HG02943 (cell line): ENCODE results near the gene PHF14.
"Not testable (repeated sequence)": the region's sequence is repeated elsewhere in the genome, so short reads cannot be mapped to it uniquely, and the experiment has no call there.

Source experiments
- ATAC-seq: cut with Tn5 transposase; IDR thresholded peaks from one replicate; pipeline ENCODE4 v1.9.1; 2021; ENCODE audit warnings: mild to moderate bottlenecking, low read depth, moderate library complexity; ENCODE audit not compliant: unreplicated experiment

Gene PHF14, protein sequence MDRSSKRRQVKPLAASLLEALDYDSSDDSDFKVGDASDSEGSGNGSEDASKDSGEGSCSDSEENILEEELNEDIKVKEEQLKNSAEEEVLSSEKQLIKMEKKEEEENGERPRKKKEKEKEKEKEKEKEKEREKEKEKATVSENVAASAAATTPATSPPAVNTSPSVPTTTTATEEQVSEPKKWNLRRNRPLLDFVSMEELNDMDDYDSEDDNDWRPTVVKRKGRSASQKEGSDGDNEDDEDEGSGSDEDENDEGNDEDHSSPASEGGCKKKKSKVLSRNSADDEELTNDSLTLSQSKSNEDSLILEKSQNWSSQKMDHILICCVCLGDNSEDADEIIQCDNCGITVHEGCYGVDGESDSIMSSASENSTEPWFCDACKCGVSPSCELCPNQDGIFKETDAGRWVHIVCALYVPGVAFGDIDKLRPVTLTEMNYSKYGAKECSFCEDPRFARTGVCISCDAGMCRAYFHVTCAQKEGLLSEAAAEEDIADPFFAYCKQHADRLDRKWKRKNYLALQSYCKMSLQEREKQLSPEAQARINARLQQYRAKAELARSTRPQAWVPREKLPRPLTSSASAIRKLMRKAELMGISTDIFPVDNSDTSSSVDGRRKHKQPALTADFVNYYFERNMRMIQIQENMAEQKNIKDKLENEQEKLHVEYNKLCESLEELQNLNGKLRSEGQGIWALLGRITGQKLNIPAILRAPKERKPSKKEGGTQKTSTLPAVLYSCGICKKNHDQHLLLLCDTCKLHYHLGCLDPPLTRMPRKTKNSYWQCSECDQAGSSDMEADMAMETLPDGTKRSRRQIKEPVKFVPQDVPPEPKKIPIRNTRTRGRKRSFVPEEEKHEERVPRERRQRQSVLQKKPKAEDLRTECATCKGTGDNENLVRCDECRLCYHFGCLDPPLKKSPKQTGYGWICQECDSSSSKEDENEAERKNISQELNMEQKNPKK

GRCh38 chr7:10973061-10973941 is at the start of gene PHF14:
TSS of gene PHF14 (plus strand) at chr7:10973872. CDS start at chr7:10974324, 452 bp downstream.
- ATAC-seq, result peak; percentile 95

DNA sequence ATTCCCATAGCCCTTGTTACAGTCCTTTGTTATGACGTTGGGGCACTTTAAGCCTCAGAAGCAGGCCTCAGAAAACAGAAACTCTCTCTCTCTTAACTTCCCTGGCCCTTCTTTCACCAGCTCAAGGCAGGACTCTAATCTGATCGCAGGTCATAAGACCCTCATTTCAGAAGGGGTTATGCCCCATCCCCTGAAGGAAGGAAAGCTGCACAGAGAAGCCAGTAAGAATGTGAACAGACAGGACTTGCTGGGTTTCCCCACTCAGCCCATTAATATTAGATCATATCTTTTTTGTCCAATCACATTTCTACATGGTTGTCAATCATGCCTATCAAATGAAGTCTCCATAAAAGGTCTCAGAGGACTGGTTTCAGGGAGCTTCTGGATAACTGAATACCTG is 49.3 kb upstream of the PHF14 start:
- ATAC-seq, result no peak

GRCh38 chr7:10928203-10928602 is 45.5 kb upstream of the PHF14 start:
- not testable (repeated sequence) for ATAC-seq

GRCh38 chr7:10930551-10930950 is 43.1 kb upstream of the PHF14 start:
- ATAC-seq, result no peak

DNA sequence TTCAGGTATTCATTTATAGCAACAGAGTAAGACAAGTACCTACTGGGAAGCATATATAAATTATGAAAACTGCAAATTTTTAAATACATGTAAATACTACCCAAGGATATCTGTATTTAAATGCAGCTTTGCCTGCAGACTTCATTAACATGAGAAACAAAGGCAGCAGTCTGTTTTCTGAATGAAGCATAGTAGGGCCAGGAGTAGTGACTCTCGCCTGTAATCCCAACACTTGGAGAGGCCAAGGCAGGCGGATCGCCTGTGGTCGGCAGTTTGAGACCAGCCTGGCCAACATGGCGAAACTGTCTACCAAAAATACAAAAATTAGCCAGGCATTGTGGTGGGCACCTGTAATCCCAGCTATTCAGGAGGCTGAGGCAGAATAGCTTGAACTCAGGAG is 42.5 kb upstream of the PHF14 start:
- no peak for ATAC-seq

GRCh38 chr7:10934292-10934691 is 39.4 kb upstream of the PHF14 start:
- ATAC-seq, result no peak

DNA sequence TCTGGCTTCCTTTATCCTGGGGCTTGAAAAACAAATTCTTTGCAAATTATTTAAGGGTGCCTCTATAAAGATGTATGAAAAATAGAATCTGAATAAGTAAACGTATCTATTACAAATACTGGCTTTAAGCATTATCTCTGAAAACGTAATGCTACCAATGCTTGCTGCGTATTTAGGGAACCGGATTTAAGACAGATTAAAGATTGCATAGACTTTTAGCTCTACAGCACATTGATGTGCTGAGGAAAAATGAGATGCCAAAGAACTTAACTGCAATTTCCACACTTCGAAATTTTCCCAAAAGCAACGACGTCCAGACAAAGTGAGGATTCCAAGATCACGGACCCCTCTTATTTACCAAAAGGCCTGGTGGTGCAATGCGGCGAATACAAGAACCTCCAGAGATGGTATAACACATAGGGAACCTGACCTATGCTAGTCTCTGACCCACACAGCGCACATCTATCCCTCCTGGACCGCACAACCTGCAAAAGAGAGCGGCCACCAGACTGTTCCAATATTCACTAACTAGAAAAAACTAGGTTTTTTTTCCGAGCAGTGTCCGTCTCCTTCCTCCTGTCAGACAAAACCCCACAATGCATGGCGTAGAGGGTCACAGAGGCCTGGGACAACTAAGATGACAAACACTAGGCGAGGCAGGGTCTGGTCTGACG is 34.3 kb upstream of the PHF14 start:
- peak; percentile 33 for ATAC-seq

- ATAC-seq, result peak; percentile 83
Observed at GRCh38 chr7:10939911-10940703, 33.6 kb upstream of the PHF14 start.

GRCh38 chr7:10940704-10941355 is 32.8 kb upstream of the PHF14 start:
- peak; percentile 0 for ATAC-seq

DNA sequence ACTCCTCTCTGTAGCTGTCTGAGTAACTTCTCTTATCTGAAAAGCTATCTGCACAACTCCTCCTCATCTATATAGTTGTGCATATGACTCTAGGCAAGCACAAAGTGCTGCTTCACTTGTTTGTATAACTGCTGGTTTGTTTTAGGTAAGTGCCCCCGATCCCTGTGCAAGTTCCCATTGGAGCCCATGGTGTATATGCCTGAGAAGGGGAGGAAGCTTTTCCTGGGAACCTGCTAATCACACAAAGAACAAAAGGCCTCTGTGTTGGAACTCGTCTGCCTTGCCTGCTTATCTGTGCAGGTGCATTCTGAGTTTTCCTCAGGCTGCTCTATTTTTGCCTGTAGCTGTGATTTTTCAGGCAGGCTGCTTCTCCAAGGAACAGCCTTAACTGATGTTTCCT is 23.2 kb upstream of the PHF14 start:
- no peak for ATAC-seq

DNA sequence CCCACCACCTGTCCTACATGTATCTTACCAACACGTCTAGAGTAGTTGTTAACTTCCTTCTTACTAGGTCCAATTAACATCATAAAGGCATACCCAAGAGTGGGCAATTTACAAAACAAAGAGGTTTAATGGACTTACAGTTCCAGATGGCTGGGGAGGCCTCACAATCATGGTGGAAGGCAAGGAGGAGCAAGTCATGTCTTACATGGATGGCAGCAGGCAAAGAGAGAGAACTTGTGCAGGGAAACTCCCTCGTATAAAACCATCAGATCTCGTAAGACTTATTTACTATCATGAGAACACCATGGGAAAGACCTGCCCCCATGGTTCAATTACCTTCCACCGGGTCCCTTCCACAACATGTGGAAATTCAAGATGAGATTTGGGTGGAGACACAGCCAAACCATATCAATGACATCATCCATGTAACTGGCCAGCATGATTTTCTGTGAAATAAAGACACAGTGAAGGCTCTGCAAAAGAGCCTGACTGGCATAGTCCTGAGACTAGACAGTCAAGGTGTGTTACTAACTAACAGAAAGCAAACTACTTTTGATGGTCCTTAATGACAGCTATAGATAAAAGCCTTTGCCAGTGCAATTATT is 22.6 kb upstream of the PHF14 start:
- ATAC-seq, result not testable (repeated sequence)

- no peak for ATAC-seq
Observed at GRCh38 chr7:10952588-10952987, 21.1 kb upstream of the PHF14 start.

- not testable (repeated sequence) for ATAC-seq
Observed at GRCh38 chr7:10953078-10953750, 20.5 kb upstream of the PHF14 start.

GRCh38 chr7:10956528-10956927 is 17.1 kb upstream of the PHF14 start:
- ATAC-seq, result no peak

DNA sequence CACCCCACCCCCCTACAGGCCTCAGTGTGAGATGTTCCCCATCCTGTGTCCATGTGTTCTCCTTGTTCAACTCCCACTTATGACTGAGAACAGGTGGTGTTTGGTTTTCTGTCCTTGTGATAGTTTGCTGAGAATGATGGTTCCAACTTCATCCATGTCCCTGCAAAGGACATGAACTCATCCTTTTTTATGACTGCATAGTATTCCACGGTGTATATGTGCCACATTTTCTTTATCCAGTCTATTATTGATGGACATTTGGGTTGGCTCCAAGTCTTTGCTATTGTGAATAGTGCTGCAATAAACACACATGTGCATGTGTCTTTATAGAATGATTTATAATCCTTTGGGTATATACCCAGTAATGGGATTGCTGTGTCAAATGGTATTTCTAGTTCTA is 13.4 kb upstream of the PHF14 start:
- ATAC-seq, result not testable (repeated sequence)

GRCh38 chr7:10965016-10965415 is 8.7 kb upstream of the PHF14 start:
- not testable (repeated sequence) for ATAC-seq

- ATAC-seq, result no peak
Observed at GRCh38 chr7:10972174-10972573, 1.5 kb upstream of the PHF14 start.
